HG03095 (cell line): ENCODE data around the gene HOXD12.

Source experiments
- ATAC-seq: cut with Tn5 transposase; IDR thresholded peaks from one replicate; pipeline ENCODE4 v1.9.1; 2021; ENCODE audit warnings: moderate library complexity; ENCODE audit not compliant: unreplicated experiment

HOXD12 gene

DNA sequence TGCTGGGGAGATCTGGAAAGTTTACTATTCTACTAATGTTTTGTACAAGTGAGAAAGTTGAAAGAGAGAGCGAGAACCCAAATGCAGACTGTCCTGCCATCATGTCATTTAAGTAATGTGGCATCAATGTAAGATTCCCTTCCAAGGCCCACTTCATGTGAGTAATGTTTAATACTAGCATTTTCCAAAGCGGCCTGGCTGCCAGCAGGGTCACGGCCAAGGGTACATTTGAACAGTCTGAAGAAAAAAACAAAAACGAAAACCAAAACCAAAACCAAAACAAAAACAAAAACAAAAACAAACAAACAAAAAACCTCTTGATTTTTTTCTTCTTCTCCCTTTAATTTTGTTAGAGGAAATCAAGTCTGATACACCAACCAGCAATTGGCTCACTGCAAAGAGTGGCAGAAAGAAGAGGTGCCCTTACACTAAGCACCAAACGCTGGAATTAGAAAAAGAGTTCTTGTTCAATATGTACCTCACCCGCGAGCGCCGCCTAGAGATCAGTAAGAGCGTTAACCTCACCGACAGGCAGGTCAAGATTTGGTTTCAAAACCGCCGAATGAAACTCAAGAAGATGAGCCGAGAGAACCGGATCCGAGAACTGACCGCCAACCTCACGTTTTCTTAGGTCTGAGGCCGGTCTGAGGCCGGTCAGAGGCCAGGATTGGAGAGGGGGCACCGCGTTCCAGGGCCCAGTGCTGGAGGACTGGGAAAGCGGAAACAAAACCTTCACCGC, 19.2 kb downstream of the HOXD12 start:
- no peak for ATAC-seq

DNA sequence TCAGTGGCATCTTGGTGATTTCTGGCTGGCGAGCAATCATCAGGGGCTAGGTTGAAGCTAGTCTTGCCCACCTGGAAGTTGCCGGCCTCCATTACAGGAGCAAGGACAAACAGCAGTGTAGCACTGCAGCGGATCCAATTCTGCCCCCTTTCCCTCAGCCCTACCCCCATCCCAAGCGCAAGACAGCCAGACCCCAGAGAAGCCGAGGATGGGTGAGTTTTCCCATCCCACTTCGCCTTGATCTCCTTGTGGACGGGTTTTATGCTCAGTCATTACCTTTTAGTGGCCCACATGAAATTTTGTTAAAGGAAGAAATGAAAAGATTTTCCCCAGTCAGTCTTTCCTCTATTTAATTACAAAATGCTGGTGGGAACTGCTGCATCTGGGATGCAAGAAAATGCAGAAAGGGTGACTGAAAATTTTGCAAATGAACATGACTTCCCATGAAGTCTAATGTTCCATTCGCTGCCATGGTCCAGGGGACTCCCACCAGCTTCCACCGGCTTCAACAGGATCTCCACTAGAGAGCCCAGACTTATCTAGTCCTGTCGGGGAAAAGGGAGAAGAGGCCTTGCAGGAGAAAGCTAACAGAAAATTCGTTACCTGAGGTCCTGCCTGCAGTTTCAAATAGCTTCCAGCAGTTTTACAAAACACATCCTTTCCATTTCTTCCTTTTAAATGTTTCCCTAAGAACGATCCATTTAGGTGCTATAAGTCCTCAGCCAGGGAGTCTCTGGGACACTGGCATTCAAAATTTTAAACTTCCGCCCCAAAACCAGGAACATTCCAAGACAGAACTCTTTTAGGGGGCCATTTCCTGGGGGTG, 21.0 kb downstream of the HOXD12 start:
- no peak for ATAC-seq

DNA sequence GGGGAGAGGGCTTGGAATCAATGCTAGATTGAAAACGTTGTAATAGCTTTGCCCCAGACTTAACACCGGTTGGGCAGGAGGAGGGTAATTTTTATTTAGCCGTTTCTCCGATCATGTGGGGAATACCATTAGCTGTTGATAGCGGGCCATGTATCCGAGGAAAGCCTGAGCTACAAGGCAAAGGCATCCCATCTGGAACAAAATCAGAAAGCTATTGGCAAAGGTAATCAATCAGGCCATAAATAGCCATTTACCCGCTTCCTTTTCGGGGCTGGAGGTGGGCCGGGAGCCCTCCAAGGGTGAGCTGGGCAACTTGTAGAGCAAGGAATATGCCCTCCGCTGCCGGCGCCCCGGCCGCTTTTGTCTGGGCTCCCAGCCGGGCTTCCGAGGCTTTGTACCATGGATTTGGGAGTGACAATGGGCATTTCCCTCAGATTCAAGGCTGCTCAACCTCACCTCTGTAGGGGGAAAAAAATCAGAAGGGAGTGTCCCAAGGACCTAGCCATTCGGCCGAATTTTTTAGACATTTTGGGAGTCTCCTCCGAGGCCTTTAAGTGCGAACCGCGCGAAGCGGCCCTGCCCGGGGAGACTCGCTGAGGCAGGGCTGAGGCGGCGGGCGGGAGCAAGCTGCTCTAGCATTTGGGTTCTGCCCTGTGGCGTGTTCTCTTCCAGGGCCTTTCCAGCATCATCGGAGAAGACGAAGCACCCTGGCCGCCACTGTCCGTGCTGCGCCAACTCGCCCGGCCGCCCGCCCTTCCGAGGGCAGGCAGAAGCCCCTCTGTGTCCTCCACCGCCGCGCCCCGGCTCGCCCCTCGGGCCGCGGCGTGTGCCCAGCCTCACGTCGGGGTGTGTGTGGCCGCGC, 21.8 kb downstream of the HOXD12 start:
- no peak for ATAC-seq

DNA sequence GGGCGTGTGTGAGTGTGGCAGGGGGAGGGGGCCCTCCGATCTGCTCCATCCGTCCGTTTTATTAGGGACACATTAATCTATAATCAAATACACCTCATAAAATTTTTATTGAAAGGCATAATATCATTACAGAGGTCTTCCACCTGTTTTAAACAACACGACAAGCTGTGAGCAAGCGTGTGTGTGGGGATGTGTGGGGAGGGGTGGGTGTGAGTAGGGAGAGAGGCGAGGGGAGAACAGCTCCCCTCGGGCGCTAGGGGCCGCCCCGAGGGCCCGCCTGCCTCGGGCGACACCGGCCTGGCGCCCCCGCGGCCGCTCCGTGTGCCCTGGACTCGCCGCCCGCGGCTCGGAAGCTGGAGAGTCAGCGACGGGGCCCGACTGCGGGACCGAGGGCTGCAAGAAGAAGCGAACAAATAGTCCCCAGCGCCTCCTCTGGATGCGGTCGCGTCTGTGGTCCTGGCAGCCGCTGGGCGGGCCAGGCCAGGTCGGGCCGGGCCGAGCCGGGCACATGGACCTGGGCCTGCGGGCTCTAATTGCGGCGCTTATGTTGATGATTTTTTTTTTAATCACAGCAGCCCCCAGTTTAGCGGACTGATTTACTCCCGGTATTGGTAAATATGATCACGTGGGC, 22.6 kb downstream of the HOXD12 start:
- no peak for ATAC-seq

DNA sequence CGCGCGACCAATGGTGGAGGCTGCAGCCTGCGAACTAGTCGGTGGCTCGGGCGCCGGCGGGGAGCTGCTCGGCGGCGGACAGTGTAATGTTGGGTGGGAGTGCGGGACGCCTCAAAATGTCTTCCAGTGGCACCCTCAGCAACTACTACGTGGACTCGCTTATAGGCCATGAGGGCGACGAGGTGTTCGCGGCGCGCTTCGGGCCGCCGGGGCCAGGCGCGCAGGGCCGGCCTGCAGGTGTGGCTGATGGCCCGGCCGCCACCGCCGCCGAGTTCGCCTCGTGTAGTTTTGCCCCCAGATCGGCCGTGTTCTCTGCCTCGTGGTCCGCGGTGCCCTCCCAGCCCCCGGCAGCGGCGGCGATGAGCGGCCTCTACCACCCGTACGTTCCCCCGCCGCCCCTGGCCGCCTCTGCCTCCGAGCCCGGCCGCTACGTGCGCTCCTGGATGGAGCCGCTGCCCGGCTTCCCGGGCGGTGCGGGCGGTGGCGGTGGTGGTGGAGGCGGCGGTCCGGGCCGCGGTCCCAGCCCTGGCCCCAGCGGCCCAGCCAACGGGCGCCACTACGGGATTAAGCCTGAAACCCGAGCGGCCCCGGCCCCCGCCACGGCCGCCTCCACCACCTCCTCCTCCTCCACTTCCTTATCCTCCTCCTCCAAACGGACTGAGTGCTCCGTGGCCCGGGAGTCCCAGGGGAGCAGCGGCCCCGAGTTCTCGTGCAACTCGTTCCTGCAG, 23.3 kb downstream of the HOXD12 start, which contains the start of gene HOXD9:
Gene HOXD9 (plus strand): TSS at position 37 of the 728 bp plus-strand sequence. CDS start 50 bp downstream, at position 87.
- no peak for ATAC-seq

DNA sequence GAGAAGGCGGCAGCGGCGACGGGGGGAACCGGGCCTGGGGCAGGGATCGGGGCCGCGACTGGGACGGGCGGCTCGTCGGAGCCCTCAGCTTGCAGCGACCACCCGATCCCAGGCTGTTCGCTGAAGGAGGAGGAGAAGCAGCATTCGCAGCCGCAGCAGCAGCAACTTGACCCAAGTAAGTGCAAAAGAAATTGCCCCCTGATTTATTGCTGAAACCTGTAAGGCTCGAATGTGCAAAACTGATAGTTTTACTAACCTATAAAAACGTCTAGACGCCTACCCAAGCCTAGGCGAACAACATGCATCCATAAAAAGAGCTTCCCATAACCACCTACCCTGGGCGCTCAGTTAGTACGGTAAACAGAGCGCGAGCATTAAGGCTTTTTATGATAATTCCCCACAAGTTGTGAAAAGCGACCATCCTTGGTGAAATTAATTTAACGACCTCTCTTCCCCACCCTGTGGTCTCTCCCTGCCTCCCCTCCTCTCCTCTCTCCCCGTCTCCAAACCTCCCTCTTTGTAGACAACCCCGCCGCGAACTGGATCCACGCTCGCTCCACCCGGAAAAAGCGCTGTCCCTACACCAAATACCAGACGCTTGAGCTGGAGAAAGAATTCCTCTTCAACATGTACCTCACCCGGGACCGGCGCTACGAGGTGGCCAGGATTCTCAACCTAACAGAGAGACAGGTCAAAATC, 24.0 kb downstream of the HOXD12 start:
- no peak for ATAC-seq

DNA sequence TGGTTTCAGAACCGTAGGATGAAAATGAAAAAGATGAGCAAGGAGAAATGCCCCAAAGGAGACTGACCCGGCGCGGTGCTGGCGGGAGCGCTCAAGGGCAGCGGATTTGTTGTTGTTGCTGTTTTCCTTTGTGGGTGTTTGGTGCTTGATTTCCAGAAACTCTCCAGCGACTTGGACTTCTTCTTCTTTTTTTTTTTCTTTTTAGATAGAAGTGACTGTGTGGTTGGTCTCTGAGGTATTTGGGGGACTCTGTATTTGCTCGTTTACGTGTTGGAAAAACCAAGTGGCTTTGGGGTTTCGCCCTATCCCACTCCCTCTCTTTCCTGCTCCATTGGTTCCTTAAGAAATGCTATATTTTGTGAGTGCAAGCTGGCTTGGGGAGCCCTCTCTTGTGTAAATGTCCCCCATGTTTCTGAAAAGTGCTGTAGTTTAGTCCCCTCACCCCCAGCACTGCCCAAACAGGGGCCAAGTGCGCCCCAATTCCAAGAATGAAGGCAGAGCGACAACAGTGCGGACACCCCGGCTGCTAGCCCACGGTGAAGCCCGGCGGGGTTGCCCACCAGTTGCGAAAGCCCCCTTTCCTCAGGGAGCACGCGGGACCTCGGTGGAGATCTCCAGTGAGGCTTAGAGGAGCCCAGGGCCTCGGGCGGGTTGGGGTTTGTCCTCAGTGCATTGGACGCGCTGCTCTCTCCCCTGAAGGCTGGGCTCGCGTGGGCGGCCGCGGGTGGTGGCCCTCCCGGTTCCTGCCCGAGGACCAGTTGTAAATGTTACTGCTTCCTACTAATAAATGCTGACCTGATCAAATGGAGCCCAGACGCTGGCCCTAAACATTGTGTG, 24.7 kb downstream of the HOXD12 start:
- ATAC-seq: no peak

DNA sequence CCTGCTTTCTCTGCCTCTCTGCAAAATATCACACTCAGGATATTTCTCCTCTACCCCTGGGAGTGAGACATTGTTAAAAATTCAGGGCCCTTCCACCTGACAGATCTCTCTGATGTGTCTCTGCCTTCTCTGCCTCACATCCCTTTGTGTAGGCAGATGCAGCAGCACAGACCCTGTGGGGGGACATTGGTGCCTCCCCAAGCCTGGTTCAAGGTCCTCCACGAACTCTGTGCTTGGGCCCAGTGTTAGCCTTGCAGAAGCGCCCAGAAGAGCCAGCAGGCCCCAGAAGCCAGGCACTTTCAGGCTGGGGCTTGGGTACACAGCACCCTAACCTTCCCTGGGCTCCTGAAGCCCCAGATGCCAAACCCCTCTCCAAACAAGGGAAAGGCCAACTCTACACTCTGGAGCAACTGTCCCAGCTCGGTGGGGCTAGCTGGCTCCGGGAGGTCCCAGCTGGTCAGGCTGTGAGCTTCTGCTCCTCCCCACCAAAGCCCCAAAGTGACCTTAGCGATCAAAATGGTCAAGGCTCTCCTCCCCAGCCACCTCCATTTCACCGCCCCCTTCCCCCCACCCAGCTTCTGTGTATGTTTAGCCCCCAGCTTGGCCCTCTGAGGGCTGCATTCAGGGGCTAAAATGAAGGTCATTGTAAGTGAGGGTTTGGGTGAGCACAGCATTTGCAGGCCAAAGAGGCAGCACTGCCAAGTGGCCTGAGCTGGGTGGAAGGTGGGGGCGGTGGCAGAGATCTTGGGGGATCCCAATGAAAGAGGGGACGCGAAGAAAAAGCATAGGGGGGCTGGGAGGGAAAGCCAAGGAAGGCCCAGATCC, 25.6 kb downstream of the HOXD12 start:
- ATAC-seq: no peak

DNA sequence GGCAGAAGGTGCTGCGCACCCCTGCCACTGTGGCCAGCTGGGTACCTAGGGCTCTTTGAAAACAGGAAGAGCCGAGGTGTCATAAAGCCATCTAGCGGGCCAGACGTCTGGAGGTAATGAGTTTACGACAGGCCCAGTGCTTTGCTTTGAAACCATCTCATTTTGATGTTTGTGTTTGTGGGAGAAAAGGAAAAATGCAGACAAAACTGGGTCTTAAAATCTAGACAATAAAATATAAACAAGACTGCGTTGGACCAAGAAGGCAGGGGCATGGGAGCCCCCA, 26.1 kb downstream of the HOXD12 start:
- ATAC-seq: no peak

DNA sequence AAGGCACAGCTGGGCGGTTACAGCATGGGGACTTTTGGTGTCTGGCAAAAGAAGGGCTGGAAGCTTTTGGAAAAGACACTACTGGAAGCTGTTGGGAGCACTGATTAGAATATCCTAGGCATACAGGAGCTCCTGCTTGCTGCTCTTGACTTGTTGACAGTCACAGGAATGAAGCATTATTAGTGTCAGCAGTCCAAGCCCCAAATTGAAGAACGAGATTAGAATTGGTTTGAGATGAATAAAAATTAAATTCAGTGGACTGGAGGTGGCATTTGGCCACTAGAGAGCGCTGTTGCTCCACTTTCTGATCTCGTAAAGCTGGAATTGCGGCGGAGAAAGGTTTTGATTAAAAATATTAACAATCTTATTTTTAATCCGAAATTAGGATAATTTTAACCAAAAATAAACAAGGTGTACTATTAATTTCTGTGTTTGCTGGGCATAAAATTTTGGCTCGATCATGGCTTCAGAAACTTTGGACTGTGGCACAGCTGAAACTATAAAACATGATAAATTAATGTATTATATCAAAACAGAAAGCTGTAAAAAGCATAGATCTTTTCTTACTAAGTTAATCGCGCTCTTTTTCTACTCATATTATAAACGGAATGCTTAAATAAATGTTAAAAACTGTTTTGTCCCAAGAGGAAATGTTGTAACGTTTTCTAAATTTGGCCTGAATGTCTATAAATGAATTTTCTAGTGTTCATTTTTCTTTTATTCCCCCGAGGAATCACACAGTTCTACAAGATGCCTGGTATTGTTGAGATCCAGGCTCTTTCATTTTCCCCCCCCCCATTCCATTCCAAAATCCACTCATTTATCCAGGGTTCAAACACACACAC, 27.6 kb downstream of the HOXD12 start:
- ATAC-seq: no peak

DNA sequence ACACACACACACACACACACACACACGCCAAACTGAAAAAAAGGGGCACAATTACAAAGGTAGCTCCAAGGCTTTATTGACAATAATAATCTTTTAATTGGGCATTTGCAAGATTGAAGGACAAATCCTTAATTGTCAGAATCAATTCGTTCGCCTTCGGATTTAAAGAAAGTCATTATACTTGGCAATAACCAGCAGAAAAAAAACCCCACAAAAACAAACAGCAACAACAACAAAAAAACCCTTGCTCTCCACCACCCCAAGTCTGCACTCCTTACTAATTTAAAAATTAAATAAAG, 28.1 kb downstream of the HOXD12 start:
- ATAC-seq: no peak

DNA sequence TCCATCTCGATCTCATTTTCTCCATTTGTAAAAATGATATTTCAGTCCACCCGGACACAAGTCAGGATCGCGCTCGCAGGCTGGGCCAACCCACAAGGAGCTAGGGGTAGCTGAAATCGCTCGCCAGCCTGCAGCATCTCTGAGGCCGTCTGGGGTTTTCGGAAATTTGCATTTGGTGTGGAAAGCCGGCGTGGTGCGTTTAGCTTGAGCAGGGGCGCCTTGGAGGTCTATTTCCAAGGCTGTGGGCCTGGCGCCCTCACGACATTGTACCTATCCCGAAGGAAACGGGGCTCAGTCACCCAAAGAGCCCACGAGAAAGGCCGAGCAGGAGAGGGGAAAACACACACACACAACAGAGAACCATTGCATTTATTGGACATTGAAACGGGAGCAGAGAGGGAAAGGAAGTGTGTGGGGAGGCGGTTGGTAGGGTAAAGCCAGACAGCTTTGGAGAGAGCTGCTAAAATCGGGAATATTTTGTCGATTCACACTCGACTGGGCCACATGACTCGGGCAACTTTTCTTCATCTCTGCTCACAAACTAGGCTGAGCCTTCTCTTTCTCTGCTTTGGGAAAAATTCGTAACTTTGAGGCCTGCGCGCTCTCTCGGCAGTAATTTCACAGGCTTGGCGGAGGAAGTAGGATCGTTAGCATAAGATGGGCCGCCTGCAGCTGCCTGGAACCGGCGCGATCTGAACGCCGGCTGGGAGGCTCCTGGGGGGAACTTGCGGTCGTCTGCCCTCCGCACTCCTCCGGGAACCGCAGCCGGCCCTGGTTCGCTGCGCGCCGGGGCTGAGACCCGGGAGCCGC, 28.8 kb downstream of the HOXD12 start:
- no peak for ATAC-seq

DNA sequence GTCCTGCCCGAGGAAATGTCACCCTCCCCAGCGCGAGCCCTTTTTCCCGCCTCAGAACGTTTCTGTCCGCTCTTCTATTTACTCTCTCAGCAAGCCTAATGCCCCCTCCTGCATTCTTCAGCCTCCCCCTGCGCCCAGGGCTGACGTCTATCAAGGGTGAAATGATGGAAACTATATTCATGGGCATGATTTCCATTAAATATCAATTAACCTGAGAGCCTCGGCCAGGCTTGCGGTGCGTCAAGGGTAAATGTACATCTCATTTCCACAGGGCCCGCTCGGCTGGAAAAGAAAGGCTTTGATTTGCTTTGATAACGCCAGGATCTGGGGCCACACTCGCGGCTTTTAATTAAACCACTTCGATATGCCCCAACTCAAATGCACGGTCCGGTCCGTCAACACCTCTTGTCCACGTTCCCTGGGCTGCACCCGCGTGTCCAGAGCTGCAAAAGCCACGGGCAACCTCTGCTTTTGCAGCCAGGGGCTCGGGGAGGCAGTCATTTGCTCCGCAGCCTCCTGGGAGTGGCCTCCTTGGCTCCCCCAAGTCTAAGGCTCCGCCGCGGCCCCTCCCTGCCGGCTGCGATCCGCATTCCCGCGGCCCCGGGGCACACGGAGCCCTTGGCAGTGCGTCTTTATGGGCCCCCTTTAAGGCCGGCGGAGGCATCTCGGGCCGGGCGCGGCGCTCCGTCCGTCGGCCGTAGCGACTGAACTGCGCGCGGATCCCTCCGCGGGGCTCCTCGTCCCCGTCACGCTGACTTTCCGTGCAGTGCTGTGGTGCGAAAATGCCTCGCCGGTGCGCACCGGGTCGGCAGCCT, 29.6 kb downstream of the HOXD12 start, which contains the start of gene HOXD8:
Gene HOXD8 (plus strand): TSS at position 724 of the 815 bp plus-strand sequence. CDS start 662 bp downstream, outside the sequence.
- no peak for ATAC-seq

DNA sequence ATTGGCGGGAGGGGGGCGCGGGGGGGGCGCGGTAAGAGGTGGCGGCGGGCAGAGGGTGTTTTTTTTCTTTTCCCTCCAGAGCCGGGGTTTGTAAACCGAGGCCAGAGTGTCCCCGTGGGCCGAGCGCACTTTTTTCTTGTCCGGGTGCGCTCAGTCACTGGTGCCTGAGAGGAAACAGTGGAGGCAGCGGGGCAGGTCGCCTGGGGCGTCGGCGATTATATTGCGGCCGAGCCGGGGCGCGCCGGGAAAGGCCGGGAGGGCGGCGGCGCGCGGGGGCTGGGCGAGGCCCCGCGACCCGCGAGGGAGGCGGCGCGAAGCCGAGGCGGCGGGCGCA, 30.2 kb downstream of the HOXD12 start:
- ATAC-seq: no peak

DNA sequence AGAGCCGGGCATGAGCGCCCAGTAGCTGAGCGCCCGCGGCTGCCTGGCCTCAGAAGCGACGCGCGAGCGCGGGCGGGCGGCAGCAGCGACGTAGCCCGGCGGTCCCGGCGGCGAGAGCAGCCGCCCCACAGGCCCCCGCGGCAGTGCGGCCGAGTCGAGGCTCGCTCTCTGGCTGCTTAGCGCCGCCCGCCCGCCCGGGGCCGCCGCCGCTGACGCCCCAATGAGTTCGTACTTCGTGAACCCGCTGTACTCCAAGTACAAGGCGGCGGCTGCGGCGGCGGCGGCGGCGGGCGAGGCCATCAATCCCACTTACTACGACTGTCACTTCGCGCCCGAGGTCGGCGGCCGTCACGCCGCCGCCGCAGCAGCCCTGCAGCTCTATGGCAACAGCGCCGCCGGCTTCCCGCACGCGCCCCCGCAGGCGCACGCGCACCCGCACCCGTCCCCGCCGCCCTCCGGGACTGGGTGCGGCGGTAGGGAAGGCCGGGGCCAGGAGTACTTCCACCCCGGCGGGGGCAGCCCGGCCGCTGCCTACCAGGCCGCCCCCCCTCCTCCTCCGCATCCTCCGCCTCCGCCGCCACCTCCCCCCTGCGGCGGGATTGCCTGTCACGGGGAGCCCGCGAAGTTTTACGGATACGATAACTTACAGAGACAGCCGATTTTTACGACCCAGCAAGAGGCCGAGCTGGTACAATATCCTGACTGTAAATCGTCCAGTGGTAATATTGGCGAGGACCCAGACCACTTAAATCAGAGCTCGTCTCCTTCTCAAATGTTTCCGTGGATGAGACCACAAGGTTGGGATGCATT, 30.8 kb downstream of the HOXD12 start:
- ATAC-seq: no peak
